IPS-18c (cell line): ENCODE measurements around the gene CHP2.

ENCODE experiments used
- H3K4me3 ChIP-seq: 2 replicates; pipeline ENCODE4 v1.7.0; 2013; ENCODE audit warnings: low read depth, mild to moderate bottlenecking, low read length, moderate library complexity; ENCODE audit not compliant: insufficient read depth
- H3K9me3 ChIP-seq: one replicate; pipeline ENCODE4 v1.6.1; 2013; ENCODE audit warnings: mild to moderate bottlenecking, low read length, moderate library complexity; ENCODE audit not compliant: control insufficient read depth, insufficient read depth

CHP2 gene

GRCh38 chr16:23785842-23786241 is 31.0 kb downstream of the CHP2 start:
- Histone ChIP-seq H3K4me3 (no peak overlapping the region), H3K9me3 (no peaks in the 10 kb centered on the region)

GRCh38 chr16:23786964-23787561 is 32.2 kb downstream of the CHP2 start:
- no peaks in the 10 kb centered on the region for H3K9me3 ChIP-seq
- no peak overlapping the region for H3K4me3 ChIP-seq

GRCh38 chr16:23788685-23789084 is 33.9 kb downstream of the CHP2 start:
- Histone ChIP-seq H3K9me3 (no peaks in the 10 kb centered on the region), H3K4me3 (no peak overlapping the region)

GRCh38 chr16:23795378-23795777 is 40.6 kb downstream of the CHP2 start:
- no peaks in the 10 kb centered on the region for H3K9me3 ChIP-seq
- H3K4me3 ChIP-seq = no peak overlapping the region

GRCh38 chr16:23796941-23797340 is 42.1 kb downstream of the CHP2 start:
- Histone ChIP-seq H3K9me3 (no peaks in the 10 kb centered on the region), H3K4me3 (no peak overlapping the region)

- Histone ChIP-seq H3K9me3 (no peaks in the 10 kb centered on the region), H3K4me3 (no peak overlapping the region)
These were observed 46.6 kb downstream of the CHP2 start for GRCh38 chr16:23801378-23801777.

GRCh38 chr16:23802776-23803175 is 48.0 kb downstream of the CHP2 start:
- Histone ChIP-seq H3K4me3 (no peak overlapping the region), H3K9me3 (no peaks in the 10 kb centered on the region)

GRCh38 chr16:23803591-23804123 is 48.8 kb downstream of the CHP2 start:
- Histone ChIP-seq H3K4me3 (no peak overlapping the region), H3K9me3 (no peaks in the 10 kb centered on the region)

GRCh38 chr16:23807028-23807427 is 52.2 kb downstream of the CHP2 start:
- H3K4me3 ChIP-seq = no peak overlapping the region
- H3K9me3 ChIP-seq = no peaks in the 10 kb centered on the region
